GM12872 (cell line): Measurements from ENCODE around the gene CNGB1.

Experiments used
- CTCF ChIP-seq: IDR thresholded peaks from 3 replicates; pipeline ENCODE4 v1.5.1; 2011; ENCODE audit warnings: low read depth, mild to moderate bottlenecking, low read length, moderate library complexity; ENCODE audit not compliant: insufficient read depth

Gene CNGB1

GRCh38 chr16:57970970-57971369, at the start of gene CNGB1:
TSS of gene CNGB1 (minus strand) at chr16:57971128. CDS start at chr16:57967286, 3,842 bp downstream.
- no peak for TF ChIP-seq CTCF

- no peak for TF ChIP-seq CTCF
Measured at GRCh38 chr16:58019866-58020538, 49.1 kb upstream of the CNGB1 start.

DNA sequence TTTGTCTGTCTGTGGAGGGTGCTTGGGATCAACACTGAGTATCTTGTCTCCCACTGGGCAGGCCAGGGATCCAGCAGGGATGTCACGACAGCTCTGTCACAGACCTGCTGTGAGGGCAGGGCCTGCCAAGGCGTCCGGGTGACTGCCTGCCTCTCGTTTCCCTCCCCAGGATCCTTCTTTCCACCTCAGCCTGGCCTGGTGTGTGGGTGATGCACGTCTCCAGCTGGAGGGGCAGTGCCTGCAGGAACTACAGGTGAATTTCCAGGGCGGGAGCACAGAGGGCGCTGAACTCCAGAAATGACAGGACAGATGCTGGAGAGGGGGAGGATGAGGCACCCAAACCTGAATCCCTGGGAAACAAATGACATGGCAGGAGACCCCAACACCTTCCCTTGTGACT, 47.9 kb upstream of the CNGB1 start:
- TF ChIP-seq CTCF = no peak

- TF ChIP-seq CTCF = no peak
Measured at GRCh38 chr16:58016840-58017446, 46.0 kb upstream of the CNGB1 start.

DNA sequence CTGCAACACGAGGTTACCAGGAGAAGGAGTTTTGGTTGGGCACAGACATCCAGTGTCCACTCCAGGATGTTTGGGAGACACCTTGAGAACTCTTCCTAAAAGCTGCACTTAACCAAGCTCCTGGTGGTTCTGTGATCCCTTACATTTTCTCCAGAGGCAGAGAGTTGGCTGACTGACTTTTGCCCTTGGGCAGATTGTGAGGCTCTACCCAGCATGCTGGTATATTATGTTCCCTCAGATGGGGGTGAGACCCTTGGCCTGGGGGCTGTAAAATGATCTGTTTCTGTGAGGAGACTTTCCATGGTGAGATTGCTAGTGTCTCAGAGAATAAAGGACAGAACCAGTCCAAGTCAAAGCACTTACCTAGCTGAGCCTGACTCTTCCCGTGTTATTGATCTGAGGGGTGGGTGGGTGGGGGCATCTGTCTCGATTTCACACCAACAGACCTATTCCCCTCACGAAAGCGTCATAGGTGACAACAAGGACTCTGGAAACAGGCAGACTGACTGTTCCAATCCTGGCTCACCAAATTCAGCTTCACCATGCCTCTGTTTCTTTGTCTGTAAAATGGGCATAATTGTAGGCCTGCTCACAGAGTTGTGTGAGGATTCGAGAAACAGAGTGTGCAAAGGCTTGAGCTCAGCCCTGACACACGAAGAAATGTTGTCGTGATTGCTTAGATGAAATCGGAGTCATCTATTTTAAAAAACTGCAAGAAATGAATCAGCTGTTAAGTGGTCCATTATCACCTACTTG, 42.5 kb upstream of the CNGB1 start:
- no peak for TF ChIP-seq CTCF

DNA sequence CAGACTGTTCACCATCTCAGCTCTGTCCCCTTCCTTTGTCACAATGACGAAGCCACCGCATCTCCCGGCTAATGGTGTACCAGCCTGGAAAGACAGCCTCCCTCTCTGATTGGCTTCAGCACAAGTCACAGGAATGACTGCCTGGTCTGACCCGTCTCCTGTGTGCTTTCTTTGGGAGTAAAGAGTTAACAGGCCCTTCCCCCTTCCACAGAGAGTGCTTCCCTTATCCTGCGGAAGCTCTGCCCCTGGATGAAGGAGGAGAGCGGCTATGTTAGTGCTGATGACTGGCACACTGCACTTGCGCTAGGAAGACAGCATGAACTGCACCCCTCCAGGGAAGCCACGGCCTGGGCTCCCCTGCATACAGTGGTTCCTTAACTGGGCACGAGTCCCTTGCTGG, 41.6 kb upstream of the CNGB1 start:
- no peak for TF ChIP-seq CTCF

- TF ChIP-seq CTCF = no peak
Measured at GRCh38 chr16:58011652-58012051, 40.7 kb upstream of the CNGB1 start.
